ENCODE data around the gene JMJD8. TPM values are rescaled to one million over a fixed set of nuclear protein-coding genes. Genes with fewer than 3 reads are reported as not detected.

JMJD8 gene
- total RNA-seq, 1 donor from 2014 or later = 43.1 TPM

DNA sequence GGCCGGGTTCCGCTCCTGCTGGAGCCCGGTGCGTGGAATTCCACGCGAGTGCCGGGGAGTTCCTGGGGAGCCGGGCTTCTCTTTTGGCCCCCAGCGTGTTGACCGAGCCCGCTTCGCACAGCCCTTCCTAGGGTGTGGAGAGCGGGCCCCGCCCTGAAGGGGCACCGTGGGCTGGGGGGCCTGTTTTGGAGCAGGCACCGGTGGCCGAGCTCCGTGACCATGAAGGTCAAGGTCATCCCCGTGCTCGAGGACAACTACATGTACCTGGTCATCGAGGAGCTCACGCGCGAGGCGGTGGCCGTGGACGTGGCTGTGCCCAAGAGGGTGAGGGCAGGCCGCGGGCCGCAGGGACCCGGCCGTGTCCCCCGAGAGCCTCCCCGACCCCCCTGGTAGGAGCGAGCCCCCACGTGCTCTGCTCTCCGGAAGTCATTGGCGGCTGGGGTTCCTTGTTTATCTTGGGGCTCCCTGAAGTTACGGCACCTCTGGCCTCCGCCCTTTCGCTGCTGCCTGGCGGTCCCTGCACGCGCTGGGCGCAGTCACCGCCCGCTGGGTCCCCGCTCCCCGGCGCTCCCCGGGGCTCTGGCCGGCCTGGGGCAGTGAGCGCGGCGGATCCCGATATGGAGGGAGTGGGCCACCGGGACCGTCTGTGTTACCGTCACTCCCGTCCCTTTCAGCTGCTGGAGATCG is 43.3 kb upstream of the JMJD8 start:
- Histone ChIP-seq H3K9me3 (replicated peaks) (no peaks in the 10 kb centered on the region), H3K4me3 (peak overlapping the region; percentile 75), H3K36me3 (peaks cover 13% of the 10 kb centered on the region), H3K4me1 (peaks cover 27% of the 10 kb centered on the region), H3K27me3 (ENCODE audit: low read depth) (peaks cover 26% of the 10 kb centered on the region), H3K27ac (replicated peaks) (no peak overlapping the region)
- TF ChIP-seq, protein P1, sequence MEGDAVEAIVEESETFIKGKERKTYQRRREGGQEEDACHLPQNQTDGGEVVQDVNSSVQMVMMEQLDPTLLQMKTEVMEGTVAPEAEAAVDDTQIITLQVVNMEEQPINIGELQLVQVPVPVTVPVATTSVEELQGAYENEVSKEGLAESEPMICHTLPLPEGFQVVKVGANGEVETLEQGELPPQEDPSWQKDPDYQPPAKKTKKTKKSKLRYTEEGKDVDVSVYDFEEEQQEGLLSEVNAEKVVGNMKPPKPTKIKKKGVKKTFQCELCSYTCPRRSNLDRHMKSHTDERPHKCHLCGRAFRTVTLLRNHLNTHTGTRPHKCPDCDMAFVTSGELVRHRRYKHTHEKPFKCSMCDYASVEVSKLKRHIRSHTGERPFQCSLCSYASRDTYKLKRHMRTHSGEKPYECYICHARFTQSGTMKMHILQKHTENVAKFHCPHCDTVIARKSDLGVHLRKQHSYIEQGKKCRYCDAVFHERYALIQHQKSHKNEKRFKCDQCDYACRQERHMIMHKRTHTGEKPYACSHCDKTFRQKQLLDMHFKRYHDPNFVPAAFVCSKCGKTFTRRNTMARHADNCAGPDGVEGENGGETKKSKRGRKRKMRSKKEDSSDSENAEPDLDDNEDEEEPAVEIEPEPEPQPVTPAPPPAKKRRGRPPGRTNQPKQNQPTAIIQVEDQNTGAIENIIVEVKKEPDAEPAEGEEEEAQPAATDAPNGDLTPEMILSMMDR (IDR thresholded peaks at IDR 0.05; ENCODE audit: borderline replicate concordance) = no peak
- intact Hi-C loops (cut with micrococcal nuclease) = no loop called here
- no peak for DNase-seq

- H3K27ac ChIP-seq (replicated peaks) = no peak within 1 kb of the TSS
- H3K4me3 ChIP-seq = peak within 1 kb of the TSS; percentile 75
- peak; percentile 67 for DNase-seq
- TF ChIP-seq, protein P1 (IDR thresholded peaks at IDR 0.05; ENCODE audit: borderline replicate concordance) = no peak
- H3K9me3 ChIP-seq (replicated peaks) = no peaks in the 10 kb centered on the region
- intact Hi-C loops (cut with micrococcal nuclease) = no loop called here
- H3K27me3 ChIP-seq (ENCODE audit: low read depth) = peaks cover 26% of the 10 kb centered on the region
- peaks cover 5% of the 10 kb centered on the region for H3K36me3 ChIP-seq
- peaks cover 32% of the 10 kb centered on the region for H3K4me1 ChIP-seq
Measured at GRCh38 chr16:726438-727290, 42.5 kb upstream of the JMJD8 start, which contains the start of the genes CCDC78 and HAGHL. Gene CCDC78 (minus strand): TSS chr16:726443. CDS start chr16:726367, 76 bp downstream. Gene HAGHL (plus strand): TSS chr16:727106. CDS start chr16:727510, 404 bp downstream.

- intact Hi-C loops (cut with micrococcal nuclease) = no loop called here
- Histone ChIP-seq H3K36me3 (peaks cover 5% of the 10 kb centered on the region), H3K4me3 (peak overlapping the region; percentile 75), H3K27me3 (ENCODE audit: low read depth) (peaks cover 26% of the 10 kb centered on the region), H3K9me3 (replicated peaks) (no peaks in the 10 kb centered on the region), H3K4me1 (peaks cover 37% of the 10 kb centered on the region), H3K27ac (replicated peaks) (no peak overlapping the region)
- TF ChIP-seq, protein P1 (IDR thresholded peaks at IDR 0.05; ENCODE audit: borderline replicate concordance) = no peak
- DNase-seq = no peak
Measured at GRCh38 chr16:726188-726437, 42.0 kb upstream of the JMJD8 start.

GRCh38 chr16:725463-726187 is 41.5 kb upstream of the JMJD8 start:
- no peak for DNase-seq
- Histone ChIP-seq H3K4me1 (peaks cover 42% of the 10 kb centered on the region), H3K36me3 (peaks cover 4% of the 10 kb centered on the region), H3K9me3 (replicated peaks) (no peaks in the 10 kb centered on the region), H3K4me3 (no peak overlapping the region), H3K27ac (replicated peaks) (no peak overlapping the region), H3K27me3 (ENCODE audit: low read depth) (peaks cover 26% of the 10 kb centered on the region)
- intact Hi-C loops (cut with micrococcal nuclease) = no loop called here
- TF ChIP-seq, protein P1 (IDR thresholded peaks at IDR 0.05; ENCODE audit: borderline replicate concordance) = no peak

GRCh38 chr16:725041-725376 is 40.9 kb upstream of the JMJD8 start:
- peaks cover 48% of the 10 kb centered on the region for H3K4me1 ChIP-seq
- intact Hi-C loops (cut with micrococcal nuclease) = no loop called here
- no peak for DNase-seq

More at GRCh38 chr16:725041-725376, 40.9 kb upstream of the JMJD8 start:
- H3K4me3 ChIP-seq = no peak overlapping the region
- TF ChIP-seq, protein P1 (IDR thresholded peaks at IDR 0.05; ENCODE audit: borderline replicate concordance) = no peak
- peaks cover 26% of the 10 kb centered on the region for H3K27me3 ChIP-seq (ENCODE audit: low read depth)
- H3K9me3 ChIP-seq (replicated peaks) = no peaks in the 10 kb centered on the region
- H3K36me3 ChIP-seq = no peaks in the 10 kb centered on the region
- H3K27ac ChIP-seq (replicated peaks) = no peak overlapping the region
